DOHH2 (cell line): ENCODE measurements around the gene CLCN6.

Experiments
- H3F3A ChIP-seq: fragments of 200-600 bp; sonication (generic), shearing (Covaris generic); 2 replicates; pipeline ENCODE4 v1.6.0; 2016; ENCODE audit warnings: antibody characterized with exemption, mild to moderate bottlenecking; ENCODE audit not compliant: control insufficient read depth, insufficient read depth
- H3K27ac ChIP-seq: fragments of 200-600 bp; sonication (generic); 2 replicates; pipeline ENCODE4 v1.5.1; 2014; ENCODE audit warnings: low read depth, mild to moderate bottlenecking, low read length, moderate library complexity
- H3K27me3 ChIP-seq: fragments of 200-600 bp; sonication (generic); 2 replicates; pipeline ENCODE4 v1.6.1; 2014; ENCODE audit warnings: mild to moderate bottlenecking, low read length, mixed read lengths; ENCODE audit not compliant: control insufficient read depth
- H3K36me3 ChIP-seq: fragments of 200-600 bp; sonication (generic); 2 replicates; pipeline ENCODE4 v1.6.1; 2014; ENCODE audit warnings: mild to moderate bottlenecking, low read length, moderate library complexity, mixed read lengths; ENCODE audit not compliant: control insufficient read depth
- H3K4me1 ChIP-seq: fragments of 200-600 bp; sonication (generic); 2 replicates; pipeline ENCODE4 v1.6.1; 2014; ENCODE audit warnings: mild to moderate bottlenecking, low read length, mixed read lengths; ENCODE audit not compliant: control insufficient read depth
- H3K4me2 ChIP-seq: fragments of 200-600 bp; sonication (generic); 2 replicates; pipeline ENCODE4 v1.6.0; 2014; ENCODE audit warnings: mild to moderate bottlenecking, low read length, moderate library complexity
- H3K4me3 ChIP-seq: fragments of 200-600 bp; sonication (generic); 2 replicates; pipeline ENCODE4 v1.5.1; 2014; ENCODE audit warnings: mild to moderate bottlenecking, low read length, mixed read lengths
- H3K79me2 ChIP-seq: fragments of 200-600 bp; sonication (generic); 2 replicates; pipeline ENCODE4 v1.6.1; 2014; ENCODE audit warnings: mild to moderate bottlenecking, low read length, mixed read lengths; ENCODE audit not compliant: control insufficient read depth
- H3K9me2 ChIP-seq: fragments of 200-600 bp; sonication (generic); replicated peaks from 2 replicates; pipeline ENCODE4 v1.6.1; 2014; ENCODE audit warnings: mild to moderate bottlenecking, low read length, mixed read lengths; ENCODE audit not compliant: control insufficient read depth
- H3K9me3 ChIP-seq: fragments of 200-600 bp; sonication (generic); 2 replicates; pipeline ENCODE4 v1.6.1; 2014; ENCODE audit warnings: antibody characterized with exemption, low read length, mixed read lengths; ENCODE audit not compliant: control insufficient read depth, insufficient read depth
- H4K20me1 ChIP-seq: fragments of 200-600 bp; sonication (generic); 2 replicates; pipeline ENCODE4 v1.6.0; 2014; ENCODE audit warnings: low read depth, mild to moderate bottlenecking, antibody characterized with exemption, low read length, moderate library complexity; ENCODE audit not compliant: control insufficient read depth, insufficient read depth
- EZH2phosphoT487 ChIP-seq: fragments of 200-600 bp; sonication (generic); IDR thresholded peaks from 2 replicates; pipeline ENCODE4 v1.6.1; 2017; ENCODE audit warnings: borderline replicate concordance, mild to moderate bottlenecking, antibody characterized with exemption, low read length, moderate library complexity, mixed read lengths
- TF ChIP-seq, protein P1 (sequence below): fragments of 200-600 bp; sonication (generic); IDR thresholded peaks from one replicate; pipeline ENCODE4 v1.5.1; 2014; ENCODE audit warnings: antibody characterized with exemption, mild to moderate bottlenecking, low read depth, low read length; ENCODE audit not compliant: poor library complexity, severe bottlenecking

CLCN6 gene

DNA sequence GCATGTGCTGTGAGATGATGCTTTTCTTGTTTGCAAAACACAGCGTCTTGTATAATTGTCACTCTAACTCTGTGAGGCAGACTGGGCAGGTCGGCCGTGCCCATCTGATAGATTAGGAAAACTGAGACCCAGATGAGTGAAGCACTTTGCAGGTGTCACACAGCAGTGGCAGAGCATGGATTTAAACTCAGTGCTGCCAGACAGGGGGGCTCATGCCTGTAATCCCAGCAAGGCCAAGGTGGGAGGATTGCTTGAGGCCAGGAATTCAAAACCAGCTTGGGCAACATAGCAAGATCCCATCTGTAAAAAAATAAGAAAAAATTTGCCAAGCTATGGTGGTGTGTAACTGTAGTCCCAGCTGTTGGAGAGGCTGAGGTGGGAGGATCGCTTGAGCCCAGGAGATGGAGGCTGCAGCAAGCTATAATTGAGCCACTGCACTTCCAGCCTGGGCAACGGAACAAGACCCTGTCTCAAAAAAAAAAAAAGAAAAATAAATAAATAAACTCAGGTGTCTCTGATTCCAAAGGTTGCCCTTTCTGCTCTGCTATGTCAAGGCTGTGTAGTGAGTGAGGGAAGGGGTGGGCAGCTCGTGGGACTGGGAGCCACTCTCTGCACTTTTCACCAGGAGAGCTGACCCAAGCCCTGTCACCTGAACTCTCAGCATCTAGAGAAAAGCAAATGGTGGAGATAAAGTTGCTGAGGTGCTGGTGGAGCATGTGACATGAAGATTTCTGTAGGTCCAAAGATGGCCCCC lies 85.6 kb downstream of the CLCN6 start:
- no peaks in the 10 kb centered on the region for H3K79me2 ChIP-seq
- no peaks in the 10 kb centered on the region for H3K9me2 ChIP-seq
- H4K20me1 ChIP-seq = no peaks in the 10 kb centered on the region
- TF ChIP-seq, protein P1, sequence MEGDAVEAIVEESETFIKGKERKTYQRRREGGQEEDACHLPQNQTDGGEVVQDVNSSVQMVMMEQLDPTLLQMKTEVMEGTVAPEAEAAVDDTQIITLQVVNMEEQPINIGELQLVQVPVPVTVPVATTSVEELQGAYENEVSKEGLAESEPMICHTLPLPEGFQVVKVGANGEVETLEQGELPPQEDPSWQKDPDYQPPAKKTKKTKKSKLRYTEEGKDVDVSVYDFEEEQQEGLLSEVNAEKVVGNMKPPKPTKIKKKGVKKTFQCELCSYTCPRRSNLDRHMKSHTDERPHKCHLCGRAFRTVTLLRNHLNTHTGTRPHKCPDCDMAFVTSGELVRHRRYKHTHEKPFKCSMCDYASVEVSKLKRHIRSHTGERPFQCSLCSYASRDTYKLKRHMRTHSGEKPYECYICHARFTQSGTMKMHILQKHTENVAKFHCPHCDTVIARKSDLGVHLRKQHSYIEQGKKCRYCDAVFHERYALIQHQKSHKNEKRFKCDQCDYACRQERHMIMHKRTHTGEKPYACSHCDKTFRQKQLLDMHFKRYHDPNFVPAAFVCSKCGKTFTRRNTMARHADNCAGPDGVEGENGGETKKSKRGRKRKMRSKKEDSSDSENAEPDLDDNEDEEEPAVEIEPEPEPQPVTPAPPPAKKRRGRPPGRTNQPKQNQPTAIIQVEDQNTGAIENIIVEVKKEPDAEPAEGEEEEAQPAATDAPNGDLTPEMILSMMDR = no peak
- no peak for TF ChIP-seq EZH2phosphoT487
- no peaks in the 10 kb centered on the region for H3K36me3 ChIP-seq
- no peaks in the 10 kb centered on the region for H3K9me3 ChIP-seq
- H3K4me1 ChIP-seq = peaks cover 17% of the 10 kb centered on the region
- no peak overlapping the region for H3K4me2 ChIP-seq
- H3K27ac ChIP-seq = no peak overlapping the region
- no peak overlapping the region for H3K4me3 ChIP-seq
- no peaks in the 10 kb centered on the region for H3F3A ChIP-seq
- H3K27me3 ChIP-seq = peaks cover 10% of the 10 kb centered on the region
